HG03457 (cell line): ENCODE results near the gene OR1M1.

Experiments
- ATAC-seq: cut with Tn5 transposase; IDR thresholded peaks from one replicate; pipeline ENCODE4 v1.9.1; 2021; ENCODE audit warnings: moderate number of reproducible peaks; ENCODE audit not compliant: unreplicated experiment

Gene OR1M1

GRCh38 chr19:9075064-9075949 is 11.6 kb upstream of the OR1M1 start:
- ATAC-seq: no peak

GRCh38 chr19:9076901-9077300 is 10.0 kb upstream of the OR1M1 start:
- no peak for ATAC-seq

- ATAC-seq: no peak
These were observed 8.2 kb upstream of the OR1M1 start for GRCh38 chr19:9078651-9079050.

GRCh38 chr19:9107375-9107774 is 20.5 kb downstream of the OR1M1 start, which contains the start of gene OR7G2:
Gene OR7G2 (minus strand): TSS chr19:9107475. CDS start chr19:9103243, 4,232 bp downstream.
- no peak for ATAC-seq

GRCh38 chr19:9109959-9110358 is 23.1 kb downstream of the OR1M1 start:
- ATAC-seq: no peak

GRCh38 chr19:9115307-9115813 is 28.5 kb downstream of the OR1M1 start, which contains the start of gene OR7G1:
Gene OR7G1 (minus strand): TSS chr19:9115763. CDS start chr19:9115763, 0 bp downstream.
- no peak for ATAC-seq

- ATAC-seq: no peak
These were observed 29.7 kb downstream of the OR1M1 start for GRCh38 chr19:9116547-9116946.

GRCh38 chr19:9126900-9127405 is 40.1 kb downstream of the OR1M1 start, which contains the start of gene OR7G3:
Gene OR7G3 (minus strand): TSS chr19:9126950. CDS start chr19:9126950, 0 bp downstream.
- no peak for ATAC-seq

- ATAC-seq: no peak
These were observed 41.3 kb downstream of the OR1M1 start for GRCh38 chr19:9128171-9128570.

GRCh38 chr19:9130965-9131364 is 44.1 kb downstream of the OR1M1 start:
- no peak for ATAC-seq

GRCh38 chr19:9132422-9132821 is 45.6 kb downstream of the OR1M1 start:
- no peak for ATAC-seq

GRCh38 chr19:9139609-9140158 is 52.8 kb downstream of the OR1M1 start:
- ATAC-seq: peak; percentile 9

- peak; percentile 66 for ATAC-seq
These were observed 53.5 kb downstream of the OR1M1 start, which contains the start of gene ZNF317 for GRCh38 chr19:9140159-9140874. Gene ZNF317 (plus strand): TSS chr19:9140397. CDS start chr19:9156017, 15,620 bp downstream.

- no peak for ATAC-seq
These were observed 58.1 kb downstream of the OR1M1 start for GRCh38 chr19:9144920-9145319.
